ENCODE data around the gene ATPAF1. TPM values are rescaled to one million over a fixed set of nuclear protein-coding genes. Genes with fewer than 3 reads are reported as not detected.

Gene ATPAF1
- total RNA-seq, 1 experiment from 2014 or later: 50.3 TPM

DNA sequence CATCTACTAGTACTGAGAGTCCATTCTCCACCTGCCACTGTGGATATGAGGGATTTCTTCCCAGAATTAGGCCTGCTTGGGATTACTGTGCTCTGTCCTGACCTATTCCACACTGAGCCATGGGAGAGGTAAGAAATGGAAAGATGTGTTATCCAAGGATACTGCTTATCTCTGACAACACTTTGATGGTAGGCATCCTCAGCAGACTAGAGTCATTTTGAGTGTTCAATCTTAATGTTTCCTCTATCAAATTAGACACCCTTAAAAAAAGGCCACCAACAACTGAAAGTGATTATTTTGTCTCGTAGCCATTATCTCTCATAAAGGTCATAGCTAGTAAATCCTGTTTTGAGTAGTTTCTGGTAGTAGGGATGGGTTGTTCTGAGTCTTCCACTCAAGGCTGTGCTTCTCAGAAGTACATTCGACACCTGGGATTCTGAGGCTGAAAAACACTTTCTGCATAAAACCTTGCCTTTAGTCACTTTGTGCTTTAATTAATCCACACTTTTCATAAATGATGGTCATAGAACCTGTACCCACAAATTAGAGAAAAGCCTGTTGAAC is 8.8 kb downstream of the ATPAF1 start:
- no peaks in the 10 kb centered on the region for H3K9me2 ChIP-seq (ENCODE audit: insufficient read depth)
- intact Hi-C loops (cut with micrococcal nuclease; ENCODE audit: unreplicated experiment): no loop called here
- CTCF ChIA-PET: interaction anchor here (0.6 kb wide), 1 partner anchor 535 kb away, joined by 3 read pairs; no protein-coding TSS in a partner anchor
- H4K20me1 ChIP-seq (ENCODE audit: insufficient read depth): no peaks in the 10 kb centered on the region
- peaks cover 14% of the 10 kb centered on the region; the same call in 1 of the 2 replicates for H3K36me3 ChIP-seq (ENCODE audit: low read depth)
- POLR2A ChIA-PET (ENCODE audit: unreplicated experiment): no interaction called here
- no peak overlapping the region for H3K27ac ChIP-seq
- BruUV-seq (replicated peaks): no TSS peak
- no peaks in the 10 kb centered on the region for H3K79me2 ChIP-seq (ENCODE audit: low read depth)
- TF ChIP-seq, protein P1, sequence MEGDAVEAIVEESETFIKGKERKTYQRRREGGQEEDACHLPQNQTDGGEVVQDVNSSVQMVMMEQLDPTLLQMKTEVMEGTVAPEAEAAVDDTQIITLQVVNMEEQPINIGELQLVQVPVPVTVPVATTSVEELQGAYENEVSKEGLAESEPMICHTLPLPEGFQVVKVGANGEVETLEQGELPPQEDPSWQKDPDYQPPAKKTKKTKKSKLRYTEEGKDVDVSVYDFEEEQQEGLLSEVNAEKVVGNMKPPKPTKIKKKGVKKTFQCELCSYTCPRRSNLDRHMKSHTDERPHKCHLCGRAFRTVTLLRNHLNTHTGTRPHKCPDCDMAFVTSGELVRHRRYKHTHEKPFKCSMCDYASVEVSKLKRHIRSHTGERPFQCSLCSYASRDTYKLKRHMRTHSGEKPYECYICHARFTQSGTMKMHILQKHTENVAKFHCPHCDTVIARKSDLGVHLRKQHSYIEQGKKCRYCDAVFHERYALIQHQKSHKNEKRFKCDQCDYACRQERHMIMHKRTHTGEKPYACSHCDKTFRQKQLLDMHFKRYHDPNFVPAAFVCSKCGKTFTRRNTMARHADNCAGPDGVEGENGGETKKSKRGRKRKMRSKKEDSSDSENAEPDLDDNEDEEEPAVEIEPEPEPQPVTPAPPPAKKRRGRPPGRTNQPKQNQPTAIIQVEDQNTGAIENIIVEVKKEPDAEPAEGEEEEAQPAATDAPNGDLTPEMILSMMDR (conservative IDR thresholded peaks at IDR 0.05): no peak
- TF ChIP-seq EZH2 (IDR thresholded peaks at IDR 0.05; ENCODE audit: low read depth): no peak
- H3K4me3 ChIP-seq: no peak overlapping the region
- H3K4me2 ChIP-seq: no peak overlapping the region
- H3F3A ChIP-seq (ENCODE audit: insufficient read depth, low read depth): no peaks in the 10 kb centered on the region; the same call in 1 of the 2 replicates
- no peak overlapping the region for H2AFZ ChIP-seq
- H3K9me3 ChIP-seq (ENCODE audit: insufficient read depth, low read depth): no peaks in the 10 kb centered on the region
- no peaks in the 10 kb centered on the region for H3K4me1 ChIP-seq (replicated peaks; ENCODE audit: insufficient read depth)
- no peaks in the 10 kb centered on the region for H3K27me3 ChIP-seq (ENCODE audit: insufficient read depth, low read depth)
- DNase-seq: no peak

DNA sequence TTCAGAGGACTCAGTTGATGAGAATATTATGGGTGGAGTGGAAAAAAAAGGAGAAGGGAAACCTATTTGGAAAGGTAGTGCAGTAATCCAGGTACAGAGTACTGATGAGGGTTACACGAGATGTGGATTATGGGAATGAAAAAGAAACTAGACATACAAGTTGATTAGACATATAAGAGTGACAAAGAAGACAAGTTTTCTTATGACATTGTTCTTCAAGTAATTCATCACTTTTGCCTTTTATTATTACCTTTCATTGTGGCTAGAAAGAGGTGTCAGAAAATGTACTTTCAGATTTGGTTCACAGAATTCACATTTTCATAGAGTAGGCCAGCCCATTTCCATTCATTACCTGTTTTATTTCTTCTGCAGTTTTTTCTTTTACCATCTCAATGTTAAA is 10.4 kb downstream of the ATPAF1 start:
- intact Hi-C loops (cut with micrococcal nuclease; ENCODE audit: unreplicated experiment): no loop called here
- BruUV-seq (replicated peaks): no TSS peak
- ChIA-PET POLR2A (ENCODE audit: unreplicated experiment) (no interaction called here), CTCF (interaction anchor here (0.5 kb wide), 1 partner anchor 596 kb away, joined by 7 read pairs; no protein-coding TSS in a partner anchor)
- H3K9me3 ChIP-seq (ENCODE audit: insufficient read depth, low read depth): no peaks in the 10 kb centered on the region
- peaks cover 5% of the 10 kb centered on the region; the same call in 1 of the 2 replicates for H3F3A ChIP-seq (ENCODE audit: insufficient read depth, low read depth)
- peaks cover 14% of the 10 kb centered on the region; the same call in 1 of the 2 replicates for H3K36me3 ChIP-seq (ENCODE audit: low read depth)
- no peak for DNase-seq
- H3K4me1 ChIP-seq (replicated peaks; ENCODE audit: insufficient read depth): 0 out of 2 replicates have a peak, but pooled peaks cover 4% of the 10 kb centered on the region
- no peak overlapping the region for H3K4me2 ChIP-seq
- H3K9me2 ChIP-seq (ENCODE audit: insufficient read depth): no peaks in the 10 kb centered on the region
- no peak for TF ChIP-seq EZH2 (IDR thresholded peaks at IDR 0.05; ENCODE audit: low read depth)
- TF ChIP-seq, protein P1 (conservative IDR thresholded peaks at IDR 0.05): no peak
- no peak overlapping the region for H3K4me3 ChIP-seq
- H3K27me3 ChIP-seq (ENCODE audit: insufficient read depth, low read depth): no peaks in the 10 kb centered on the region
- H4K20me1 ChIP-seq (ENCODE audit: insufficient read depth): no peaks in the 10 kb centered on the region
- no peak overlapping the region for H3K27ac ChIP-seq
- no peaks in the 10 kb centered on the region for H3K79me2 ChIP-seq (ENCODE audit: low read depth)
- H2AFZ ChIP-seq: no peak overlapping the region

DNA sequence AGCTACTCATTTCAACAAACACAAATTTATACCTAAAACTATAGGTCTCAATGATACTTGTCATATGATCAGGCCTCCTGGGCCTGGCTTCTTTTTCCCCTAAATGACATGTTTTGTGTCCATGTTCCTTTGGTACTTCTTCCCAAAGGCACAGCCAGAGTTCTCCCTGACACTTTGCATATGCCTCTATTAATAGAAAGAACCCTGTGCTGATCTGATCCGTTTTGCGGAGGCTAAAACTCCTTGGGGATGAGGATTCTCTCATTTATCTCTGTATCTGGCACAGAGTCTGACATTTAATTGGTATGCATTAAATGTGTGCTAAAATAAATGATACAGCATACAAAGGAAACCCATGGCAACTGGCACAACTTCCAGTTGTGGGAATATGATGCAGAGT is 11.5 kb downstream of the ATPAF1 start:
- POLR2A ChIA-PET (ENCODE audit: unreplicated experiment): no interaction called here
- Histone ChIP-seq H3K9me3 (ENCODE audit: insufficient read depth, low read depth) (no peaks in the 10 kb centered on the region), H3K4me1 (replicated peaks; ENCODE audit: insufficient read depth) (0 out of 2 replicates have a peak, but pooled peaks cover 4% of the 10 kb centered on the region), H3K27ac (no peak overlapping the region), H4K20me1 (ENCODE audit: insufficient read depth) (no peaks in the 10 kb centered on the region), H3K9me2 (ENCODE audit: insufficient read depth) (no peaks in the 10 kb centered on the region), H3F3A (ENCODE audit: insufficient read depth, low read depth) (peaks cover 11% of the 10 kb centered on the region; the same call in 1 of the 2 replicates), H3K27me3 (ENCODE audit: insufficient read depth, low read depth) (no peaks in the 10 kb centered on the region), H3K79me2 (ENCODE audit: low read depth) (no peaks in the 10 kb centered on the region), H3K36me3 (ENCODE audit: low read depth) (peaks cover 14% of the 10 kb centered on the region; the same call in 1 of the 2 replicates), H3K4me2 (no peak overlapping the region), H3K4me3 (no peak overlapping the region), H2AFZ (no peak overlapping the region)
- intact Hi-C loops (cut with micrococcal nuclease; ENCODE audit: unreplicated experiment): no loop called here
- BruUV-seq (replicated peaks): no TSS peak
- TF ChIP-seq, protein P1 (conservative IDR thresholded peaks at IDR 0.05): no peak
- TF ChIP-seq EZH2 (IDR thresholded peaks at IDR 0.05; ENCODE audit: low read depth): no peak
- CTCF ChIA-PET: no interaction called here
- DNase-seq: no peak
